Keratinocyte (primary cell): ENCODE measurements around the gene TJP3. TPM values are rescaled to one million over a fixed set of nuclear protein-coding genes. Genes with fewer than 3 reads are reported as not detected.

Experiments
- DNase-seq: peaks from one replicate; pipeline ENCODE4 v3.0.0-alpha.2; 2011; ENCODE audit warnings: low read depth, missing footprints, low spot score
- FAIRE-seq: peaks from 2 replicates; lab custom pipeline; 2011; peaks lifted over from hg19 to GRCh38; lab: Jason Lieb, UNC
- H2AFZ ChIP-seq: 2 replicates; pipeline ENCODE4 v1.6.0; 2012; ENCODE audit warnings: low read length, control low read depth, inconsistent platforms; ENCODE audit not compliant: control insufficient read depth
- H3K27ac ChIP-seq: 2 replicates; pipeline ENCODE4 v1.5.1; 2011; ENCODE audit warnings: low read length; ENCODE audit not compliant: control insufficient read depth, insufficient read depth
- H3K27me3 ChIP-seq: 3 replicates; pipeline ENCODE4 v1.6.0; 2011; ENCODE audit warnings: low read length; ENCODE audit not compliant: control insufficient read depth, insufficient read depth; ENCODE audit errors: extremely low read depth
- H3K36me3 ChIP-seq, 2 experiments: 2 replicates in 1 of 2; 3 replicates in 1 of 2; pipeline ENCODE4 v1.5.1; 2011; ENCODE audit warnings: low read length in 2 of 2, mild to moderate bottlenecking in 1 of 2; ENCODE audit not compliant: control insufficient read depth in 2 of 2, insufficient read depth in 2 of 2; ENCODE audit errors: extremely low read depth in 1 of 2
- H3K4me1 ChIP-seq: 3 replicates; pipeline ENCODE4 v1.5.1; 2011; ENCODE audit warnings: low read length; ENCODE audit not compliant: control insufficient read depth, insufficient read depth; ENCODE audit errors: extremely low read depth
- H3K4me2 ChIP-seq: 3 replicates; pipeline ENCODE4 v1.6.0; 2011; ENCODE audit warnings: low read depth, low read length; ENCODE audit not compliant: control insufficient read depth, insufficient read depth; ENCODE audit errors: extremely low read depth
- H3K4me3 ChIP-seq, 3 experiments: fragments of 200-600 bp in 1 of 3; sonication (generic) in 1 of 3; 2 replicates in 2 of 3; 3 replicates in 1 of 3; pipeline ENCODE4 v1.5.1; 2011 to 2016; ENCODE audit warnings: low read length in 3 of 3, mild to moderate bottlenecking in 3 of 3, control low read depth in 2 of 3, inconsistent platforms in 1 of 3, low read depth in 1 of 3, mixed read lengths in 1 of 3, mixed run types in 1 of 3, moderate library complexity in 1 of 3; ENCODE audit not compliant: control insufficient read depth in 2 of 3, insufficient read depth in 2 of 3; ENCODE audit errors: extremely low read depth in 1 of 3
- H3K79me2 ChIP-seq: 2 replicates; pipeline ENCODE4 v1.6.0; 2012; ENCODE audit warnings: low read length; ENCODE audit not compliant: control insufficient read depth, insufficient read depth
- H3K9ac ChIP-seq: 3 replicates; pipeline ENCODE4 v1.6.0; 2011; ENCODE audit warnings: low read length; ENCODE audit not compliant: control insufficient read depth, insufficient read depth; ENCODE audit errors: extremely low read depth
- H3K9me1 ChIP-seq: 3 replicates; pipeline ENCODE4 v1.6.0; 2011; ENCODE audit warnings: low read length; ENCODE audit not compliant: control insufficient read depth, insufficient read depth; ENCODE audit errors: extremely low read depth
- H3K9me3 ChIP-seq: 2 replicates; pipeline ENCODE4 v1.5.1; 2012; ENCODE audit warnings: low read depth, low read length; ENCODE audit not compliant: control insufficient read depth
- H4K20me1 ChIP-seq: 3 replicates; pipeline ENCODE4 v1.6.0; 2011; ENCODE audit warnings: low read length; ENCODE audit not compliant: control insufficient read depth, insufficient read depth; ENCODE audit errors: extremely low read depth
- EZH2 ChIP-seq: IDR thresholded peaks from one replicate; pipeline ENCODE4 v1.6.1; 2012; ENCODE audit warnings: inconsistent platforms, mild to moderate bottlenecking, low read length, moderate library complexity
- dilution Hi-C: fragments of 300-500 bp; cut with MboI; formaldehyde crosslinking; loops from one replicate; pipeline ENCODE4 v1.7.0; 2020; ENCODE audit warnings: low sequenced_read_pairs; ENCODE audit not compliant: extremely low pct_ligation_motif_present
- polyA plus RNA-seq, 5 experiments: library from polyadenylated mRNA; depleted of rRNA in 3 of 5; stranded (reverse) in 3 of 5; stranded (forward) in 1 of 5; unstranded in 1 of 5; fragments of >200 nt; gene quantifications; 1 replicate in 1 of 5; 2 replicates in 3 of 5; 3 replicates in 1 of 5; pipeline versions ENCODE4 v1.2.1 to v1.2.3, GENCODE V29; 2011 to 2012; ENCODE audit warnings: missing spikeins in 2 of 5, low read depth in 1 of 5, low replicate concordance in 1 of 5
- TF ChIP-seq, protein P1 (sequence below), 3 experiments: IDR thresholded peaks in 1 of 3; conservative IDR thresholded peaks in 1 of 3; optimal IDR thresholded peaks in 1 of 3; 2 replicates in 2 of 3; 3 replicates in 1 of 3; pipeline versions ENCODE3 to v1.5.1; 2011; ENCODE audit warnings: low read length in 3 of 3, mild to moderate bottlenecking in 3 of 3, moderate library complexity in 2 of 3, control low read depth in 1 of 3, inconsistent platforms in 1 of 3; ENCODE audit not compliant: insufficient read depth in 2 of 3; ENCODE audit errors: extremely low read depth in 1 of 3

TJP3 gene
- polyA plus RNA-seq, 1 donor (not counting 4 experiments of a cell fraction or from before 2014, with no cell fraction given): 0.08 TPM

DNA sequence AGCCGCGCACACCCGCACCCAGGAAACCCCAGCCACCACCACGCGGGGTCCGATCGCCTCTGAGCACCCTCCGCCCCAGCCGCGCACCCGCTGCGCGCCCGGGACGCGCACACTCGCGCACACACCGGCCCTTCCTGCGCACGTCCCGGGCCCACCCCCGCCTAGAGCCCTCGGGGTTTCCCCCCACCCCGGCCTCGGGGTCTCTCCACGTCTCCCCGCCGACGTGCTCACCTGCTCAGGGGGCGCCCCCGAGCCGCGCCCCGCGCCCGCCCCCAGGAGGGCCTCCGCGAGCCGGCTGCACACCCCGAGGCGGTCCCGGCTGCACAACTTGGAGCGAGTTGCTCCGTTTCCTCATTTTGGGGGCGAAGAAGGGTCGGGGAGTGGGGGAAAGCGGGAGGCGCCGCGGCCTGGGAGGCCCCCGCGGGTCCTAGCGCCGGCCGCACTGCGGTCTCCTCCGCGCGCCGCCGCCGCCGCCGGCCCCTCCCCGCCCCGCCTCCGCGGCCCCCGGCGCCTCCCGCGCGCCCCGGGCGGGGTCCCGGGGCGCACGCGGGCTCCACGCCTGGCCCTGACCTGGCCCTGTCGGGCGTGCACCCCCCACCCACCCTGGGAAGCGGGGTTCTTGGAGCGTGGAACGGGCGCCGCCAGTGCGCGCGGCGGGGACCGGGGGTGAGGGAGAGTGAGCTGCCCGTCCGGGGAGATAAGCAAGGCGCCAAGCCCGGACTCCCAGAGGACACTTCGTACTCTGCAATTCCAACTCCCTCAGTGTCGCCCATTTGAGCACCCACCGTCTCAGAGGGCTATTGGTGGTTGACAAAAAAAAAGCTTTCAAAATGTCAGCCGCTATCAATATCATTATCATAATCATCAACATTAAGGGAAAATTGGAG lies 78.0 kb downstream of the TJP3 start, which contains the start of gene MATK:
TSS of gene MATK (minus strand) at position 444 of the 887 bp plus-strand sequence. CDS start 1,246 bp downstream, outside the sequence.
- DNase-seq: no peak
- peaks cover 6% of the 10 kb centered on the region for H3K9me3 ChIP-seq
- no peak within 1 kb of the TSS for H3K4me2 ChIP-seq
- H3K4me3 ChIP-seq: peak within 1 kb of the TSS in 1 of 3 experiments; percentile 12
- H3K4me1 ChIP-seq: no peaks in the 10 kb centered on the region
- no peak within 1 kb of the TSS for H3K27ac ChIP-seq
- H3K79me2 ChIP-seq: no peaks in the 10 kb centered on the region
- H3K9me1 ChIP-seq: no peaks in the 10 kb centered on the region
- H4K20me1 ChIP-seq: no peaks in the 10 kb centered on the region
- no peak for FAIRE-seq
- H3K27me3 ChIP-seq: peaks cover 45% of the 10 kb centered on the region
- TF ChIP-seq, protein P1, sequence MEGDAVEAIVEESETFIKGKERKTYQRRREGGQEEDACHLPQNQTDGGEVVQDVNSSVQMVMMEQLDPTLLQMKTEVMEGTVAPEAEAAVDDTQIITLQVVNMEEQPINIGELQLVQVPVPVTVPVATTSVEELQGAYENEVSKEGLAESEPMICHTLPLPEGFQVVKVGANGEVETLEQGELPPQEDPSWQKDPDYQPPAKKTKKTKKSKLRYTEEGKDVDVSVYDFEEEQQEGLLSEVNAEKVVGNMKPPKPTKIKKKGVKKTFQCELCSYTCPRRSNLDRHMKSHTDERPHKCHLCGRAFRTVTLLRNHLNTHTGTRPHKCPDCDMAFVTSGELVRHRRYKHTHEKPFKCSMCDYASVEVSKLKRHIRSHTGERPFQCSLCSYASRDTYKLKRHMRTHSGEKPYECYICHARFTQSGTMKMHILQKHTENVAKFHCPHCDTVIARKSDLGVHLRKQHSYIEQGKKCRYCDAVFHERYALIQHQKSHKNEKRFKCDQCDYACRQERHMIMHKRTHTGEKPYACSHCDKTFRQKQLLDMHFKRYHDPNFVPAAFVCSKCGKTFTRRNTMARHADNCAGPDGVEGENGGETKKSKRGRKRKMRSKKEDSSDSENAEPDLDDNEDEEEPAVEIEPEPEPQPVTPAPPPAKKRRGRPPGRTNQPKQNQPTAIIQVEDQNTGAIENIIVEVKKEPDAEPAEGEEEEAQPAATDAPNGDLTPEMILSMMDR (optimal IDR thresholded peaks at IDR 0.05 in 1 of 3, IDR thresholded peaks at IDR 0.05 in 1 of 3, conservative IDR thresholded peaks at IDR 0.05 in 1 of 3; ENCODE audit: extremely low read depth in 1 of 3, insufficient read depth in 2 of 3, low read length in 3 of 3): no peak
- peak; percentile 38 for TF ChIP-seq EZH2
- dilution Hi-C loops: no loop called here
- no peaks in the 10 kb centered on the region for H3K36me3 ChIP-seq
- no peak within 1 kb of the TSS for H3K9ac ChIP-seq
- H2AFZ ChIP-seq: no peak within 1 kb of the TSS

DNA sequence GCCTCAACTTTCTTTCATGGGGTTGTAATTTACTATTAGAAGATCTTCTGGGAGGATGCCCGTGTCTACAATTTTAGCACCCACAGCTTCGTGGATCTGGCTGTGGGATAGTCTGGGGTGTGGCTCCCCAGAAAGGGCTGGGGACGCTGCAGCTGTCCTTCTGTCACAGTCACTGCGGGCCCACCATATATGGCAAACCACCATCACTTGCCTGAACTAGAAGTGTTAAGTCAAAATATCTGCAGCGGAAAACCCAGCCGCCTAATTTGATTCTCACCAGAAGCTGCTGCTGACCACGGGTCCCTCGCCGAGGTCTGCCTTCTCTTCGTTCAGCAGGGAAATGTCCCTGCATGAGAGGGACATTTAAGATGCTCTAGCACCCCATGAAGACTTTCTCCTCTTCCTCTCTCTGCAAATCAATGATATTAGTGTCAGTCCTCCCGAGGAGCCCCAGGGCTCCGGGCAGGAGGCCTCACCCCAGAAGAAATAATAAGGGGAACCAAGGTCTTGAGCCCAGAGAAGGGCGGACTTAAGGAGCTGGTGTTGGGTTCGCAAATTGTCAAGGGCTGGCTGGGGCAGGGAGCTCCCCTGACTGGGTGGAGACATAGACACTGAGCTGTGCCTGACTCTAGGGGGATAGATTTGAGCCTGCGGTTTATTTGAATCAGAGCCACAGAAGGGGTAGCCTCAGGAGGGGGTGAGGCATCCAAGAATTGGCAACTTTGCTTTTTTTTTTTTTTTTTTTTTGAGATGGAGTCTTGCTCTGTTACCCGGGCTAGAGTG lies 81.0 kb downstream of the TJP3 start:
- H3K79me2 ChIP-seq: no peaks in the 10 kb centered on the region
- H2AFZ ChIP-seq: no peak overlapping the region
- TF ChIP-seq, protein P1 (optimal IDR thresholded peaks at IDR 0.05 in 1 of 3, IDR thresholded peaks at IDR 0.05 in 1 of 3, conservative IDR thresholded peaks at IDR 0.05 in 1 of 3; ENCODE audit: extremely low read depth in 1 of 3, insufficient read depth in 2 of 3, low read length in 3 of 3): no peak
- no peak for TF ChIP-seq EZH2
- no peaks in the 10 kb centered on the region for H3K36me3 ChIP-seq
- H4K20me1 ChIP-seq: no peaks in the 10 kb centered on the region
- H3K9me1 ChIP-seq: no peaks in the 10 kb centered on the region
- no peak overlapping the region for H3K4me2 ChIP-seq
- DNase-seq (no peak), FAIRE-seq (no peak)
- no peaks in the 10 kb centered on the region for H3K4me1 ChIP-seq
- H3K27ac ChIP-seq: no peak overlapping the region
- dilution Hi-C loops: no loop called here
- H3K9ac ChIP-seq: no peak overlapping the region
- no peak overlapping the region for H3K4me3 ChIP-seq
- H3K9me3 ChIP-seq: no peaks in the 10 kb centered on the region
- peaks cover 40% of the 10 kb centered on the region for H3K27me3 ChIP-seq
